Liver (tissue), 9 donors: ENCODE measurements around the gene DHX15. TPM values are rescaled to one million over a fixed set of nuclear protein-coding genes. Genes with fewer than 3 reads are reported as not detected.

ENCODE experiments used
- DNase-seq: peaks from one replicate; pipeline ENCODE4 v3.0.0-alpha.2; 2017; ENCODE audit warnings: low spot score
- H3K27ac ChIP-seq, 2 donors: one replicate each; pipeline ENCODE4 v1.7.0; 2013; ENCODE audit warnings: inconsistent platforms in 2 of 2, low read length in 2 of 2, control low read depth in 1 of 2, low read depth in 1 of 2, mild to moderate bottlenecking in 1 of 2
- H3K27me3 ChIP-seq, 4 donors: one replicate each; pipeline versions ENCODE4 v1.6.1 to v1.7.0; 2013; ENCODE audit warnings: low read length in 3 of 4, inconsistent platforms in 1 of 4, mild to moderate bottlenecking in 1 of 4, moderate library complexity in 1 of 4; ENCODE audit not compliant: control insufficient read depth in 4 of 4, insufficient read depth in 4 of 4
- H3K36me3 ChIP-seq, 4 donors: one replicate each; pipeline versions ENCODE4 v1.6.1 to v1.7.0; 2013; ENCODE audit warnings: low read length in 3 of 4, mild to moderate bottlenecking in 3 of 4, low read depth in 1 of 4, moderate library complexity in 1 of 4; ENCODE audit not compliant: control insufficient read depth in 4 of 4, insufficient read depth in 3 of 4
- H3K4me1 ChIP-seq, 4 donors: one replicate each; pipeline versions ENCODE4 v1.6.1 to v1.7.0; 2013; ENCODE audit warnings: low read length in 3 of 4, mild to moderate bottlenecking in 3 of 4, moderate library complexity in 1 of 4; ENCODE audit not compliant: control insufficient read depth in 4 of 4, insufficient read depth in 4 of 4
- H3K4me3 ChIP-seq, 3 donors: one replicate each; pipeline versions ENCODE4 v1.6.1 to v1.7.0; 2013; ENCODE audit warnings: low read length in 3 of 3, control low read depth in 1 of 3, low read depth in 1 of 3, mild to moderate bottlenecking in 1 of 3
- H3K9ac ChIP-seq, 2 donors: one replicate each; pipeline ENCODE4 v1.7.0; 2013; ENCODE audit warnings: low read length in 2 of 2, mild to moderate bottlenecking in 2 of 2, moderate library complexity in 2 of 2, control low read depth in 1 of 2, low read depth in 1 of 2
- H3K9me3 ChIP-seq, 4 donors: one replicate each; pipeline versions ENCODE4 v1.6.1 to v1.7.0; 2013; ENCODE audit warnings: low read length in 3 of 4; ENCODE audit not compliant: control insufficient read depth in 4 of 4
- EGR1 ChIP-seq, 2 donors: IDR thresholded peaks; 2 replicates each; pipeline ENCODE4 v1.6.1; 2016 to 2018; ENCODE audit warnings: antibody characterized with exemption in 2 of 2, low read depth in 2 of 2
- FOXA1 ChIP-seq: IDR thresholded peaks from 2 replicates; pipeline ENCODE4 v1.6.1; 2016; ENCODE audit warnings: antibody characterized with exemption
- FOXA2 ChIP-seq: IDR thresholded peaks from 2 replicates; pipeline ENCODE4 v1.6.1; 2016; ENCODE audit warnings: antibody characterized with exemption
- GABPA ChIP-seq, 2 donors: IDR thresholded peaks in 1 of 2; conservative IDR thresholded peaks in 1 of 2; 2 replicates each; pipeline ENCODE4 v1.6.1; 2016; ENCODE audit warnings: antibody characterized with exemption in 2 of 2, mild to moderate bottlenecking in 1 of 2, moderate library complexity in 1 of 2
- JUND ChIP-seq, 2 donors: IDR thresholded peaks; 2 replicates each; pipeline ENCODE4 v1.6.1; 2016; ENCODE audit warnings: antibody characterized with exemption in 2 of 2
- NR2F2 ChIP-seq: IDR thresholded peaks from 2 replicates; pipeline ENCODE4 v1.6.1; 2016; ENCODE audit warnings: antibody characterized with exemption
- RAD21 ChIP-seq, 2 donors: IDR thresholded peaks; 2 replicates each; pipeline ENCODE4 v1.6.1; 2016; ENCODE audit warnings: antibody characterized with exemption in 2 of 2, mild to moderate bottlenecking in 2 of 2
- RXRA ChIP-seq, 2 donors: IDR thresholded peaks; 2 replicates each; pipeline ENCODE4 v1.6.1; 2017 to 2018; ENCODE audit warnings: antibody characterized with exemption in 2 of 2, mild to moderate bottlenecking in 1 of 2
- SP1 ChIP-seq: IDR thresholded peaks from 2 replicates; pipeline ENCODE4 v1.6.1; 2018; ENCODE audit warnings: antibody characterized with exemption, mild to moderate bottlenecking
- YY1 ChIP-seq: IDR thresholded peaks from 2 replicates; pipeline ENCODE4 v1.6.1; 2016; ENCODE audit warnings: antibody characterized with exemption, mild to moderate bottlenecking
- WGBS: extraction: QIAGEN DNeasy Blood & Tissue Kit; methylation state at CpG from one replicate; pipeline ENCODE4 v1.1.7; 2013; 5-methylcytosine and 5-hydroxymethylcytosine counted together
- polyA plus RNA-seq, 2 donors: library from polyadenylated mRNA; stranded (reverse) in 1 of 2; unstranded in 1 of 2; fragments of 200-250 nt in 1 of 2; fragments of >200 nt in 1 of 2; fragmentation: Nextera tagmentation in 1 of 2; extraction: Ambion mirVana in 1 of 2; gene quantifications; one replicate each; pipeline versions ENCODE4 v1.2.1 to v1.2.3, GENCODE V29; 2013 to 2015
- total RNA-seq, 2 donors: library from RNA; depleted of rRNA; stranded (reverse); fragments of >200 nt; gene quantifications; one replicate each; pipeline ENCODE4 v1.2.3, GENCODE V29; 2014
- TF ChIP-seq, protein P1 (sequence below): IDR thresholded peaks from 2 replicates; pipeline ENCODE4 v1.6.1; 2016; ENCODE audit warnings: antibody characterized with exemption
- TF ChIP-seq, protein P2 (sequence below): IDR thresholded peaks from 2 replicates; pipeline ENCODE4 v1.6.1; 2016; ENCODE audit warnings: antibody characterized with exemption
- TF ChIP-seq, protein P3 (sequence below): IDR thresholded peaks from 2 replicates; pipeline ENCODE4 v1.6.1; 2016; ENCODE audit warnings: antibody characterized with exemption
- donor health status: healthy.
- donor health status: healthy.
- donor health status: healthy.
- donor health status: healthy.
- donor health status: healthy.

DHX15 gene
- total and polyA plus RNA-seq, 4 donors: 25.2 to 80.9 (median 51.5) TPM

DNA sequence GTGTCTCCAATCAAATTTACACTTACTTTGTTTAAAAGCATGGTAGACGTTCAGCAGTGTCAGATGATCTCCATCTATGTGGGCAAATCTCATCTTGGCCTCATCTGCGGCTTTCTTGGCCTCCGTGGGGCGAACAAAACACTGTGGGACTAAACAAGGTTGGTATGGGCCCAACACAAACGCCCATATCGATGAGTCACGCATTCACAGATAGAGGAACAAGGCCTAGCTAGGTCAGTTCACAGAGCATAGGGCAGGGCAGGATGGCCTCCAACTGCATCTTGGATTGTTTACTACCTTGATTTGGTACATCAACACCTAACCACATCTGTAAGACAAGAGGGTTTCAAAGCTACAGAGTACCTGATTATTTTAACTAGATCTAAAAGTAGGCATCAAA is 47.3 kb downstream of the DHX15 start:
- H3K27me3 ChIP-seq: no peaks in the 10 kb centered on the region
- H3K9ac ChIP-seq: no peak overlapping the region
- no peaks in the 10 kb centered on the region for H3K9me3 ChIP-seq
- H3K27ac ChIP-seq: no peak overlapping the region
- H3K36me3 ChIP-seq: peaks cover 10 to 46% (median 19%) of the 10 kb centered on the region in 4 donors
- no peak overlapping the region for H3K4me3 ChIP-seq
- WGBS: 92% methylated on average over 7 of the region's 7 CpGs
- DNase-seq: no peak
- TF ChIP-seq FOXA2 (no peak), YY1 (no peak), GABPA (IDR thresholded peaks at IDR 0.05 in 1 of 2, conservative IDR thresholded peaks at IDR 0.05 in 1 of 2) (no peak), EGR1 (IDR thresholded peaks at IDR 0.05; ENCODE audit: low read depth in 2 of 2) (no peak), RXRA (IDR thresholded peaks at IDR 0.05) (no peak)
- TF ChIP-seq, protein P1, sequence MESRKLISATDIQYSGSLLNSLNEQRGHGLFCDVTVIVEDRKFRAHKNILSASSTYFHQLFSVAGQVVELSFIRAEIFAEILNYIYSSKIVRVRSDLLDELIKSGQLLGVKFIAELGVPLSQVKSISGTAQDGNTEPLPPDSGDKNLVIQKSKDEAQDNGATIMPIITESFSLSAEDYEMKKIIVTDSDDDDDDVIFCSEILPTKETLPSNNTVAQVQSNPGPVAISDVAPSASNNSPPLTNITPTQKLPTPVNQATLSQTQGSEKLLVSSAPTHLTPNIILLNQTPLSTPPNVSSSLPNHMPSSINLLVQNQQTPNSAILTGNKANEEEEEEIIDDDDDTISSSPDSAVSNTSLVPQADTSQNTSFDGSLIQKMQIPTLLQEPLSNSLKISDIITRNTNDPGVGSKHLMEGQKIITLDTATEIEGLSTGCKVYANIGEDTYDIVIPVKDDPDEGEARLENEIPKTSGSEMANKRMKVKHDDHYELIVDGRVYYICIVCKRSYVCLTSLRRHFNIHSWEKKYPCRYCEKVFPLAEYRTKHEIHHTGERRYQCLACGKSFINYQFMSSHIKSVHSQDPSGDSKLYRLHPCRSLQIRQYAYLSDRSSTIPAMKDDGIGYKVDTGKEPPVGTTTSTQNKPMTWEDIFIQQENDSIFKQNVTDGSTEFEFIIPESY: no peak
- TF ChIP-seq, protein P2, sequence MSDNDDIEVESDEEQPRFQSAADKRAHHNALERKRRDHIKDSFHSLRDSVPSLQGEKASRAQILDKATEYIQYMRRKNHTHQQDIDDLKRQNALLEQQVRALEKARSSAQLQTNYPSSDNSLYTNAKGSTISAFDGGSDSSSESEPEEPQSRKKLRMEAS: no peak
- H3K4me1 ChIP-seq: no peaks in the 10 kb centered on the region

DNA sequence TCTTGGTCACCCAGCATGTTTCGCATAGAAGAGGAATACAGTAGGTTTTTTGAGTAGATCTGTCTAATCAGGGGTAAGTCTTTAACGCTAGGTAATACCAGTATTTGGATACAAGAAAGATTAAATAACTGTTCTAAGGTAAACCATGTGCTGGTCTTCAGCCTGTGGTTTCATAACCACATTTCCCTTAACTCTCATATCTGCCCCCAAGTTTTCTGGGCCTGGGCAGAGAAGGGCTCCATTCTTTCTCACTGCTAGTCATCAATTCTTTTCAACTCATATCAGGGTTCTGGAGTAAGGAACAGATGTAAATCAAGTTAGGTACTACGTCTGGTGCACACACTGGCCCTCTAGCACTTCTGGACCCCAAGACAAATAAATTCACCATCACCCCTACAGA is 49.0 kb downstream of the DHX15 start:
- H3K9ac ChIP-seq: no peak overlapping the region
- H3K4me3 ChIP-seq: no peak overlapping the region
- H3K27ac ChIP-seq: no peak overlapping the region
- H3K4me1 ChIP-seq: no peaks in the 10 kb centered on the region
- H3K9me3 ChIP-seq: no peaks in the 10 kb centered on the region
- DNase-seq: no peak
- WGBS: 96% methylated on average over 3 of the region's 3 CpGs
- peaks cover 7 to 39% (median 12%) of the 10 kb centered on the region in 4 donors for H3K36me3 ChIP-seq
- no peak for TF ChIP-seq FOXA2
- TF ChIP-seq, protein P3, sequence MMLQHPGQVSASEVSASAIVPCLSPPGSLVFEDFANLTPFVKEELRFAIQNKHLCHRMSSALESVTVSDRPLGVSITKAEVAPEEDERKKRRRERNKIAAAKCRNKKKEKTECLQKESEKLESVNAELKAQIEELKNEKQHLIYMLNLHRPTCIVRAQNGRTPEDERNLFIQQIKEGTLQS: no peak
- no peak for TF ChIP-seq EGR1 (IDR thresholded peaks at IDR 0.05; ENCODE audit: low read depth in 2 of 2)
- H3K27me3 ChIP-seq: no peaks in the 10 kb centered on the region

DNA sequence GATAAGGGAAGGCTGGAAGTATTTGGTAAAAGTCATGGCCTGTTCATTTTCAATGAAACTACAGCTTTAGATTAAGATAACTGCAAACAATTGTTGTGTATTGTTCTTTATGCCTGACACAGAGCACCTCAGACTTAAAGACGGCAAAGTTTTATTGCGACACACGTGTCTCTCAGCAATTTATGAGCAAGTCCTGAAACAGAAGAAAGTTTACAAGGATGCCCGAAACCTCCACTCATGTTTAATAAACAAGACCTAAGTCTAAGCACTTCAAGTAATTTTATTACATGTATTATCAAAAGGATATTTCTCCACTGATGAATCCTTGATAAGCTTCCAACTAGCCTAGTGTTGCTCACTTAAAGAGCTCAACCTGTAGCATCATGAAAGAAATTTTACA is 51.0 kb downstream of the DHX15 start:
- Histone ChIP-seq H3K9ac (no peak overlapping the region), H3K27ac (no peak overlapping the region), H3K9me3 (no peaks in the 10 kb centered on the region), H3K36me3 (peaks cover 7 to 37% (median 16%) of the 10 kb centered on the region in 4 donors), H3K4me3 (no peak overlapping the region), H3K27me3 (no peaks in the 10 kb centered on the region), H3K4me1 (peaks cover 0 to 2% (median 0%) of the 10 kb centered on the region in 4 donors)
- TF ChIP-seq RAD21 (IDR thresholded peaks at IDR 0.05) (no peak), FOXA2 (no peak), FOXA1 (no peak), GABPA (IDR thresholded peaks at IDR 0.05 in 1 of 2, conservative IDR thresholded peaks at IDR 0.05 in 1 of 2) (no peak), YY1 (no peak), NR2F2 (no peak), JUND (IDR thresholded peaks at IDR 0.05) (no peak), EGR1 (IDR thresholded peaks at IDR 0.05; ENCODE audit: low read depth in 2 of 2) (no peak), SP1 (no peak)
- TF ChIP-seq, protein P3: no peak
- TF ChIP-seq, protein P1: no peak
- DNase-seq: no peak
- WGBS: 95% methylated on average over 4 of the region's 4 CpGs
